GM18526 (cell line): Measurements from ENCODE around the gene HELZ.

Experiments
- POLR2A ChIP-seq: IDR thresholded peaks from 3 replicates; pipeline ENCODE4 v1.6.1; 2011; ENCODE audit not compliant: insufficient read length; ENCODE audit errors: extremely low read depth

HELZ gene

DNA sequence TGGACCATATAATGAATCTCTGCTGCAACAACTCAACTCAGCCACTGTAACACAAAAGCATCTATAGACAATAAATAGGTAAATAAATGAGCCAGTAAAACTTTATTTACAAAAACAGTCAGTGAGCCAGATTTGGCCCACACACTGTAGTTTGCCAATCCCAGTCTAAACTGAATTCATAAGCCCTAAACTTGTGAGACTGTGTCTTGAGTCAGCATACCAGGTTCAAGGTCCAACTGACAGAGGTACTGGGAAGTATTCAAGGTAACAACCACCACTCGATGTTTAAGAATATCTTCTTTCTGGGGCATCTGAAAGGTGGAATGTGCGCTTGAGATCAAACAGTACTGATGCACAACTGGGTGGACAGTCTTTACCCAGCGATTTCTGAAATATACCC, 94.2 kb downstream of the HELZ start:
- TF ChIP-seq POLR2A, result no peak

DNA sequence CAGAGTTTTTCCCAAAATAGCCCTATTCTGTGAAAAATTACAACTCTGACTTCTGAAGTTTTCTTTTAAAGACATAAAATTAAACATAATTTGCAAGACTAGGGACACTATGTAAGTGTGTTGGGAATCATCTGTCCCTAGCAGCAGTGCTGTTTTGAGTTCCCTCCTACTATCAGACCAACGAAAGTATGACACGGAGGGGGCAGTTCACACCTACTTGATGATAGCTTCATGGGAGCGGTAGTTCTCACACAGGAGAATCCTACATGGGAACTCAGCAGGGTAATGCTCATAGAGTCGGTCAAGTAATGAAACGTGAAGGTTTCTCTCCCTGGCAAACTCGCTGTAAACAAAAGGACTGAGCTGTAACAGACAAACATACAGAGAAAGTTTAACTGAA, 96.6 kb downstream of the HELZ start:
- TF ChIP-seq POLR2A, result no peak

DNA sequence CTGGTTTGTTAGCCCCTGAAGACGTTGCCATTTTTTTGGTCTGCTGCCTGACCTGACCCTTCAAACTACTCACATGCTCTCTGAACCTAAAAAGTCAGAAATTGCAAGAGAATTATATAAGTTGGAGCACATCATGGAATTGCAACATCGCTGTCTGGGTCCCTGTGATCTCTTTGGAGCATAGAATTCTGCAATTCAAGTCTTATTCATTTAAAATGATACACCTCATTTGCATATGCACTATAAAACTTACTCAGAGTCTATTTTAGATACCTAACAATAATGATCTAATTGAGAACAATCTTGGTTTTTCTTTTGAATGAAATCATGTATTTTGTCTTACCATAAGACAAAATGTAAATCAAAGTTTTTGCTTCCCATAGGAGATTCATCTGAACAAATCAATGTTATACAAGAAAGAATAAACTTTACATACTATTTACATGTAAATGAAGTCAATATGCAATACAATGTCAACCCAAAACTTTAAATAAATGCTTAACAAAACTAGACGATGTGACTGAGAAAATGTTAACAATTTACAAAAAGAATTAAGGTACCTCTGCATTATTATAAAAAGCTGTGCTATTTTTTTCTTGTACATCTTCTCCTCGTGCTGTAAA, 99.7 kb downstream of the HELZ start:
- no peak for TF ChIP-seq POLR2A

DNA sequence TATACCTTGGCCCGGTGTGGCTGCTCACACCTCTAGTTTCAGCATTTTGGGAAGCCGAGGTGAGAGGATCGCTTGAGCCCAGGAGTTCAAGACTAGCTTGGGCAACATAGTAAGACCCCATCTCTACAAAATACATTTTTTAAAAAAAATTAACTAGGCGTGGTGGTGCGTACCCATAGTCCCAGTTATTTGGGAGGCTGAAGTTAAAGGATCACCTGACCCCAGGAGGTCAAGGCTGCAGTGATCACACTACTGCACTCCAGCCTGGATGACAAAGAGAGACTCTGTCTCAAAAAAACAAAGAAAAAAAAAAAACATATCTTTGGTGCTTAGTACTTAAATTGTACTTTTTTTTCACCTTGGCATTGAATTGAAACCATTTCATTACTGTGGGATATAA, 101.7 kb downstream of the HELZ start:
- no peak for TF ChIP-seq POLR2A

DNA sequence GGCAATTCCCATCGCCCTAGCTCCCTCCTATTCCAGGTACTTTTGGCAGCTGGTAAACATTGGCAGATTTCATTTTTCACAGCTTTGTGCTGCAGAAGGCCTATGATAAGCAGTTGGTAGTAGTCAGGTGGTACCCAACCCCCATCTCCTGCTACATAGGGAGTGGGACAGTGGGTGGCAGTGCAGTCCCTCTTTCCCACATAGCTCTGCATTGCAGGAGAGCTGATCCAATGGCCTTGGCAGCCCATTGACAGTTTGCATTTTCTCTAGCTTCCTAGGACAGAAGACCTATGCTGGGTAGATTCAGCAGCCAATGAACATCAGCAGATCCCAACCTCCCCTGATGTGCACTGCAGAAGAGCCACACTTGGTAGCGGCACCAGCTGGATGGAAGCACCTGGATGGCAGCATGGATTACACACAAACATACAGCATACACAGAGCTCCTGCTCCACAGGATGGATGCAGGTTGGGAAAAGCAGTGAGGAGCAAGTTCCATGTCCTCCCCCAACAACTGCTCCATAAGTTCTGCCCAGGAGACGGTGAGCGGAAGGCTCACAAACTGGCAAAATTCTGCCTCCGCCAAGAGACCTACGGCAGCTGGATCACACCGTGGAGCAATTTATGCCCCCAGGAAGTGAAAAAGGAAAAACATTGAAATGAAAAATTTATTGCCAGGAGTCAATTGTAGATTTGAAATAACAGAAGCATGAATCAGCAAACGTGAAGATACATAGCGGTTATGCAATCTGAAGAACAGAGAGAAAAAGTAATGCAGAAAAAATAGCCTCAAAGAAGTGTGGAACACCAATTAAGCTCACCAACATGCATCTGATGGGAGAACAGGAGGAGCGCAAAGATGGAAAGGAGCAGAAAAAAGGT, 105.0 kb downstream of the HELZ start:
- TF ChIP-seq POLR2A, result no peak

DNA sequence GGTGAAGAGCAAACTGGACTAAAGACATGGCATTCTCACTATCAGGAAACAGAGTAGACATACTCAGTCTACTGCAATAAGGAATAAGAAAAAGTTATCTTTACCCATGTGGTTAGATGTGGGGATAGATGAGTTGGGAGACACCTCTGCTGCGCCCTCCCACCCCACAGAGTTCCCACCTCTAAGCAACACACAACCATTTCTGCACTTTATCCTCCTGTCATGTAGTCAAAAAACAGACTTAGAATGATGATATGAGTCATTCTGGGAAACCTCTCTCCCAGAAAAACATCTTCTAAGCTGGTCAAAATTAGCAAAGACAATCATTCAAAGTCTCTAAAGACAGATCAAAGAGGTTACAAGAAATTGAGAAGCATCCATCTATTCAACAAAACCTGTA, 105.7 kb downstream of the HELZ start:
- TF ChIP-seq POLR2A, result no peak

DNA sequence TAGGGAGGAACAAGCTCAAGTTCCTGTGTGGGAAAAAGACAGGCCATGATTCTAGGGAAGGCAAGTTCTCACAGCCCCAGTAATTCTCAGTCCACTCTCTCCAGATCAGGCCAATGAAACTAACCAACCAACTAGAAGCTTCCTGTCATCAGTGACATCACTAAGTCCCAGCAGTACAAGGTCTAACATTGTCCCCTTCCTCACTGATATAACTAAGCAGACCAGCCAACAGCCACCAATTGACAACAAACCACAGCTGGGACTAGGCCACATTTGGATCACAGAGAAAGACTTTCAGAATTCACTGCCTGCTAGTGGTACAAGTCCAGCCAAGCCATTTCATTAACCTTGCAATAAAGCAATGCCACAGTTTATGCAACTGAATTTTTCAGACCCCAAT, 106.6 kb downstream of the HELZ start:
- TF ChIP-seq POLR2A, result no peak

DNA sequence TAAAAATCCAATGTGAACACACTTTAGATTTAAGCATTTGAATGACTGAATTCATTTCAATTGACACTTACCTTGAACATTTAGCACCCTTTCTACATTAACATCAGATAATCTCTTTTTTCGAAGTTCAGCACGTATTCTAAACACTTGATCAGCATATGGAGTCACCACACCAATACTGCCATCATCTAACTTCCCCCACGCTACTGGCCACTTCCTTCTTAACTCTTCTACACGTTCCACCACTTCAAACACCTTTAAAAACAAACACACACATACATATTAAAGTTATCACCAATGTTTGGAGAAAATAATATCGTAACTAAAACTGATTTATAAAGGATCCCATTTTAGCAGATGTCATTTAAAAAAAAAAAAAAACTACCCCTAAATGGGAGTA, 107.1 kb downstream of the HELZ start:
- TF ChIP-seq POLR2A, result no peak

DNA sequence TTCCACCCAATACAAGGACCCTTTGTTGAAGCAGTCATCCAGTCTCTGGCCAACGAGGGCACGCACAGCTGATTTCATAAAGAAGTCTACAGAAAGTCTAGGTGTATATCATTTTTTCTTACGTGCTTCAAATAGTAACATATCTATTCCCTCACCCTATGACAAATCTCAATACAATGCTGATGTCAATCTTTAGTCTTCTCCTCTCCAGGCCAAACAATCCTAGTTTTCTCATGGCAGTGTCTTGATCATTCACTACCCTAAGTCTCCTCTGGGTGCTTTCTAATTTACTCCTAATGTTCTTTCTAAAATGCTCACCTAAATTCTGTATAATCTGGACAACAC, 108.0 kb downstream of the HELZ start:
- TF ChIP-seq POLR2A, result no peak

DNA sequence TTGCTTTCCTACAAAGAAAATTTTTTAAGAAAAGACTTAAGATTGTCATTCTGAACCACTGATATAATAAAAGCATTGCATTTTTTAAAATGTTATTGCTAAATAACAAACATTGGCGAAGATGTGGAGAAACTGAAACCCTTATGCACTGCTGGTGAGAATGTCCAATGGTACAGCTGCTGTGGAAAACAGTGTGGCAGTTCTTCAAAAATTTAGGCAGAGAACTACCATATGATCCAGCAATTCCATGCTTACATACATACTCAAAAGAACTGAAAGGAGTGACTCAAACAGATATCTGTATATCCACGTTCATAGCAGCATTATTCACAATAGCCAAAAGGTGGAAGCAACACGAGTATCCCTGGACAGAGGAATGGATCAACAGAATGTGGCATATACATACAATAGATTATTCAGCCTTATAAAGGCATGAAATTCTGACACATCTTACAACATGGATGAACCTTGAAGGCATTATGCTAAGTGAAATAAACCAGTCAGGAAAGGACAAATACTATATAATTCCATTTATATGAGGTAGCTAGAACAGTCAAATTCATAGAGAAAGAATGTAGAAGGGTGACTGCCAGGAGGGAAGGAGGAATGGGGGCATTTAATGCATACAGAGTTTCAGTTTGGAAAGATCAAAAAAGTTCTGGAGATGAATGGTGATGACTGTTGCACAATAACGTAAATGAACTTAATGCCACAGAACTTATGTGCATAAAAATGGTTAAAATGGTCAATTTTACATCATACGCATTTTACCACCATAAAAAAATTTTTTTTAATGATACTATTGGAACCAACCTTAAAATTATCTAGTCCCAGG, 108.6 kb downstream of the HELZ start:
- no peak for TF ChIP-seq POLR2A

DNA sequence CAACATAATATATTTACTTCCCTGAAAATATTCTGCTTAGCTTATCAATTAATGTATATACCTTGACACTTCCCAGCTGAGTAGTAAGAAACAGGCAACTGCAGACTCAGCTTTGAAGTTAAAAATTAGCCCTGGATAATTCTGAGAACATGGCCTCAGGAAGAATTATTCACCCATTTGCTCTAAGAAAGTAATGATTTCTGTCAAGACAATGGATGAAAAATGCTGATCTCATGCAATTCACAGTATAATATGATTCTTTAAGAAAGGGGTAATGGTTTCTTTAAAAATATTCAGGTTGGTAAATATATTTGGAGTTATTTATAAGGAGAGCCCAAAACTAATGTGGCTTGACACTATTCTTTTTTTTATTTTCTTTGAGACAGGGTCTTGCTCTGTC, 111.8 kb downstream of the HELZ start:
- no peak for TF ChIP-seq POLR2A

DNA sequence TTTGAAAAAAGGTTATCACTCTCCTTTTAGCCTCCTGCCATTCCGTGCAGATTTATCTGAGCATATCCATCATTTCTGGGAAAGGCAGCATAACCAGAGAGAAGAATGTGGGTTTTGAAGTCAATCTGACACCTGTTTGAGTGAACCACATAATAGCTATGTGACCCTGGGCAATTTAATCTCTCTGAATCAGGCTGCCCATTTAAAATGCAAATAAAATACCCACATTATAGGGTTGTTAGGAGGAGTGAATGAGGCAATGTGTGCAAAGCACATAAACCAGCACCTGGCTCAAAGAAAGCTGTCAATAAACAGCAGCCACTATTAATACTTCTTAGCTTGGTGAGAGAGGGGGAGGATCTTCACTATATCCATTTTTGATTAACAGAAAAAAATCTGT, 112.6 kb downstream of the HELZ start:
- TF ChIP-seq POLR2A, result no peak

DNA sequence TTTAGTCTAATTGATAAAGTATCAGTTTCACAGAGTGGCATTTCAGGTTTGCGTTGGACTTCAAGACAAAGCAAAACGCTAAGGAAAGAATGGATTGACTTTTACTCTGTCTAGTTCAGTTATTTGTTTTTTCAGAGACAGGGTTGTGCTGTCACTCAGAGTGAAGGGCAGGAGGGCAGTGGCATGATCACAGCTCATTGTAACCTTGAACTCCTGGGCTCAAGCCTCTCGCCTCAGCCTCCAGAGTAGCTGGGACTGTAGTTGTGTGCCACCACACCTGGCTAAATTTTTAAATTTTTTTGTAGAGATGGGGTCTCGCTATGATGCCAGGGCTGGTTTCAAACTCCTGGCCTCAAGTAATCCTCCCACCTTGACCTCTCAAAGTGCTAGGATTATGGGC, 114.2 kb downstream of the HELZ start:
- TF ChIP-seq POLR2A, result no peak

DNA sequence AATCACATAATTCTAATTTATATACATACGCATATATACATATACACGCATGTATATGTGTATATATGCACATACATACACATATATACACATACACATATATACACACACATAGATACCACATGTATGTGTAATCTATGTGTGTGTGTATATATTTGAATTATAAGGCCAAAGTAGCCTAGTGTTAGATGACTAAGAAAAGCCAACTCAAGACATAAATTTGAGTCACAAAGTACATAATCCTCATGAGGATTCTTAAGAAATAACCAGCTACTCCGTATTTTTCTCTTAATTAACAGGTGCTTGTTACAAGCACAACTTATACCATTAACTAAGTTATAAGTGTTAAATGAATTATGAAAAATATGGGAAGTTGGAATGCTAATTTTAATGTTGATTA, 115.7 kb downstream of the HELZ start:
- TF ChIP-seq POLR2A, result no peak

DNA sequence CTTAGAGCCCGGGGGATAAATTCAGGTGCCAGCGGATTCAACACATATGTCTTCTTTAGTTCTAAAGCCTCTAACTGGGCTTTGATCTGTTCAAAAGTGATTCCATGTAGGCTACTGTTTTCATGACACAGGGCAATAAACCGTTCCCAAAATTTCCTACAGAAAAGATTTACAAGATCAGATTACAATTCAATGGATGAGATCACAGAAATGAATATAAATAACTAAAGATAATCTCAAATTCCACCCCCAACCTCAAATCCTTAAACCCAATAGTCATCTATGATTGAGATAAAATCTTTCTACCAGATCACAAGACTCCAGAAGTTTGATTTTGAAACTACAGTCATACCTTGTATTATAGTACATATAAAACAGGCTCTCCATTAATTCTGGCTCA, 116.3 kb downstream of the HELZ start:
- TF ChIP-seq POLR2A, result no peak

DNA sequence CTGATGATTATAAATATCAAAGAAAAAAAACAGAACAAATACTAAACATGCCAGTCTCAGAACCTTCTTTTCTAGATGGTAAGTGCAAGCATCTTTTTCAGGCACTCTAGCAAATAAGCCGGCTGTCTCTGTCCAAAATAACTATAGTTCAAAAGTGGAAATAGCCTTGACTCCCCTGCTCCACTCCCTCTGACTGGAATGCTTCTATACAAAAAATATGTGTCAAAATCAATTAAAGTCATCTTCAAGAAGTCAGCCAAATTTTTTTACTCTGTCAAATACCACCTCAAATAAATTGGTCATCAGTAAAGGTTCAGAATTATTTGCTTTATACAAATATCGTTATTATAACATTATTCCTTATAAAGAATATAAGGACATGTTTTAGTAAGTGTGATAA, 117.1 kb downstream of the HELZ start:
- TF ChIP-seq POLR2A, result no peak

DNA sequence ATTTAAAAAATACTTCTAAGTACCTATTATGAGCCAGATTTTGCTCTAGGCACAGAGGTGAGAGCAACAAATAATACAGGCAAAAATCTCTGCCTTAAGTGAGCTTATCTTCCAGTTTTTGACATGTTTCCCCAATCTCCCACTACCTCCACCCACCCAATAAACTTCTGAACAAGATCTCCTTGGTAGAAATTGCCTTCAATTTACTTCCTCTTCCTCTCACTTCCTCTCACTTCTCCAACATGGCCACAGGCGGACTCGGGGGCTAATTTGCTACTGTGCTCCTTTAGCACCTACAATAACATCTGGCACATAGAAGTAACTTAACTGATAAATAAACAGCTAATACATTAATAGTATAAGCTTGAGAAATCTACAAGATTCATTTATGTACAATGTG, 118.0 kb downstream of the HELZ start:
- TF ChIP-seq POLR2A, result no peak

DNA sequence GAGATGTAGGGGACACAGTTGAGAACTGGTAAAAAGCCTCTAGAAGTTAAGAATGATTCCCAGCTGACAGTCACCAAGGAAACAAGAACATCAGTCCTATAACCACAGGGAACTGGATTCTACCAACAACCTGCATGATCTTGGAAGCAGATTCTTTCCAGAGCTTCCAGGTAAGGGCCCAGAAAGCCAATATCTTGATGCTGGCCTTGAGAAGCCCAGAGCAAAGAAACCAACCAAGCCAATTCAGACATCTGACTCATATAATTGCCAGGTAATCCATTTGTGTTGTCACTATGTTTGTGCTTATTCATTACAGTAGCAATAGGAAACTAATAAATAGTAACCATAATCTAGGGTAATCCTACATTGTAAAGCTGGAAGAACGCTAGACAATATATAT, 119.1 kb downstream of the HELZ start:
- TF ChIP-seq POLR2A, result no peak
